HCT116 (cell line): ENCODE results near the gene CFAP161. TPM values are rescaled to one million over a fixed set of nuclear protein-coding genes. Genes with fewer than 3 reads are reported as not detected.

ENCODE experiments used
- ATAC-seq: fragments of 200-7000 bp; cut with Tn5 transposase; 2 replicates; pipeline ENCODE4 v1.9.1; 2020; ENCODE audit warnings: mild to moderate bottlenecking, moderate library complexity
- BruUV-seq: library from RNA; stranded (reverse); fragments of 400-500 nt; replicated peaks from 2 replicates; lab custom pipeline; 2021; lab: Mats Ljungman, UMichigan
- CTCF ChIA-PET: fragments of 300-600 bp; sonication (Branson Sonifier 250); formaldehyde crosslinking; loops from one replicate; lab custom pipeline; 2021; ENCODE audit warnings: antibody characterized with exemption; lab: Charles Lee
- POLR2A ChIA-PET: fragments of 300-600, 350-600 bp; sonication (Branson Sonifier 250); formaldehyde crosslinking; loops from one replicate; lab custom pipeline; 2021; ENCODE audit warnings: antibody characterized with exemption; lab: Charles Lee
- RAD21 ChIA-PET, 2 experiments: fragments of 300-600 bp; sonication (Branson Sonifier 250); formaldehyde crosslinking; loops; one replicate each; lab custom pipeline; 2023; ENCODE audit warnings: low total read pairs in 2 of 2; ENCODE audit not compliant: uncharacterized antibody in 2 of 2, unreplicated experiment in 2 of 2, low non-redundant PET in 1 of 2; lab: Charles Lee
- DNase-seq: peaks from one replicate; pipeline ENCODE4 v3.0.0-alpha.2; 2010; ENCODE audit warnings: low read depth, low spot score
- H2AFZ ChIP-seq: fragments of 200-600 bp; shearing (Covaris generic), sonication (generic); 2 replicates; pipeline ENCODE4 v1.6.1; 2017; ENCODE audit warnings: low read depth, mixed run types, mixed read lengths, antibody characterized with exemption, low read length; ENCODE audit not compliant: poor library complexity, severe bottlenecking
- H3K27ac ChIP-seq: 2 replicates; pipeline ENCODE4 v1.5.1; 2012; ENCODE audit warnings: low read depth, low read length
- H3K27me3 ChIP-seq: fragments of 200-600 bp; sonication (generic); 2 replicates; pipeline ENCODE4 v1.6.1; 2016; ENCODE audit warnings: mixed run types, low read length, mixed read lengths; ENCODE audit not compliant: insufficient read depth
- H3K36me3 ChIP-seq, 2 experiments: fragments of 200-500 bp in 1 of 2; fragments of 200-600 bp in 1 of 2; sonication (Bioruptor generic) in 1 of 2; sonication (generic) in 1 of 2; 2 replicates each; pipeline versions ENCODE4 v1.5.1 to v1.6.1; 2014 to 2016; ENCODE audit warnings: low read length in 2 of 2, inconsistent platforms in 1 of 2, mixed read lengths in 1 of 2, mixed run types in 1 of 2; ENCODE audit not compliant: insufficient read depth in 2 of 2, control insufficient read depth in 1 of 2
- H3K4me1 ChIP-seq, 2 experiments: fragments of 200-600 bp in 1 of 2; sonication (generic) in 1 of 2; 2 replicates each; pipeline versions ENCODE4 v1.5.1 to v1.6.1; 2012 to 2017; ENCODE audit warnings: low read length in 2 of 2, inconsistent platforms in 1 of 2, mild to moderate bottlenecking in 1 of 2, mixed read lengths in 1 of 2, mixed run types in 1 of 2, moderate library complexity in 1 of 2; ENCODE audit not compliant: insufficient read depth in 2 of 2, control insufficient read depth in 1 of 2
- H3K4me2 ChIP-seq: fragments of 200-600 bp; sonication (generic); 2 replicates; pipeline ENCODE4 v1.6.1; 2017; ENCODE audit warnings: mixed run types, low read length, mixed read lengths
- H3K4me3 ChIP-seq, 2 experiments: fragments of 200-600 bp in 1 of 2; sonication (generic) in 1 of 2; replicated peaks in 1 of 2; 2 replicates each; pipeline ENCODE4 v1.5.1; 2011 to 2016; ENCODE audit warnings: low read length in 2 of 2, control low read depth in 1 of 2, low read depth in 1 of 2, mild to moderate bottlenecking in 1 of 2, mixed read lengths in 1 of 2, mixed run types in 1 of 2
- H3K79me2 ChIP-seq: fragments of 200-600 bp; sonication (generic); 2 replicates; pipeline ENCODE4 v1.6.1; 2017; ENCODE audit warnings: mild to moderate bottlenecking, mixed run types, low read length, moderate library complexity, mixed read lengths; ENCODE audit not compliant: insufficient read depth
- H3K9ac ChIP-seq: fragments of 200-600 bp; sonication (generic); 2 replicates; pipeline ENCODE4 v1.6.1; 2016; ENCODE audit warnings: low read length, mixed read lengths
- H3K9me2 ChIP-seq: fragments of 200-600 bp; sonication (generic), shearing (Covaris generic); 2 replicates; pipeline ENCODE4 v1.6.1; 2017; ENCODE audit warnings: mixed run types, mild to moderate bottlenecking, moderate library complexity; ENCODE audit not compliant: insufficient read depth
- H3K9me3 ChIP-seq, 2 experiments: fragments of 200-500 bp in 1 of 2; fragments of 200-600 bp in 1 of 2; sonication (Bioruptor generic) in 1 of 2; sonication (generic) in 1 of 2; 2 replicates each; pipeline ENCODE4 v1.6.1; 2014 to 2017; ENCODE audit warnings: low read length in 2 of 2, mixed read lengths in 2 of 2, inconsistent platforms in 1 of 2, low read depth in 1 of 2, mild to moderate bottlenecking in 1 of 2, mixed run types in 1 of 2, moderate library complexity in 1 of 2; ENCODE audit not compliant: control insufficient read depth in 1 of 2, insufficient read depth in 1 of 2
- H4K20me1 ChIP-seq: fragments of 200-600 bp; sonication (generic), shearing (Covaris generic); 2 replicates; pipeline ENCODE4 v1.6.1; 2017; ENCODE audit warnings: mixed run types, mild to moderate bottlenecking, moderate library complexity; ENCODE audit not compliant: insufficient read depth
- CBX3 ChIP-seq: IDR thresholded peaks from 2 replicates; pipeline ENCODE4 v1.6.1; 2012; ENCODE audit warnings: low read depth
- CEBPB ChIP-seq: IDR thresholded peaks from 2 replicates; pipeline ENCODE4 v1.6.1; 2012; ENCODE audit warnings: low read depth
- EGR1 ChIP-seq: IDR thresholded peaks from 2 replicates; pipeline ENCODE4 v1.6.1; 2012; ENCODE audit warnings: low read depth
- ELF1 ChIP-seq: IDR thresholded peaks from 2 replicates; pipeline ENCODE4 v1.6.1; 2012; ENCODE audit warnings: low read depth, borderline replicate concordance
- EZH2 ChIP-seq: fragments of 200-600 bp; sonication (generic); IDR thresholded peaks from 2 replicates; pipeline ENCODE4 v1.6.1; 2017; ENCODE audit warnings: antibody characterized with exemption, mixed run types
- EZH2phosphoT487 ChIP-seq: fragments of 200-600 bp; IDR thresholded peaks from 2 replicates; pipeline ENCODE4 v1.6.1; 2018; ENCODE audit warnings: antibody characterized with exemption, borderline replicate concordance
- FOSL1 ChIP-seq: IDR thresholded peaks from 2 replicates; pipeline ENCODE4 v1.6.1; 2012; ENCODE audit warnings: low read depth
- JUND ChIP-seq: IDR thresholded peaks from 2 replicates; pipeline ENCODE4 v1.6.1; 2012
- POLR2AphosphoS5 ChIP-seq: IDR thresholded peaks from 2 replicates; pipeline ENCODE4 v1.6.1; 2011; ENCODE audit warnings: mild to moderate bottlenecking, low read depth, low read length, moderate library complexity
- RAD21 ChIP-seq: IDR thresholded peaks from 2 replicates; pipeline ENCODE4 v1.6.1; 2012; ENCODE audit warnings: low read depth, mild to moderate bottlenecking
- SP1 ChIP-seq: IDR thresholded peaks from 2 replicates; pipeline ENCODE4 v1.6.1; 2012; ENCODE audit warnings: low read depth
- SRF ChIP-seq: IDR thresholded peaks from 2 replicates; pipeline ENCODE4 v1.6.1; 2012; ENCODE audit warnings: low read depth
- TCF7L2 ChIP-seq: IDR thresholded peaks from 2 replicates; pipeline ENCODE4 v1.7.0; 2011; ENCODE audit warnings: borderline replicate concordance, inconsistent platforms; ENCODE audit not compliant: insufficient read depth, insufficient read length; ENCODE audit errors: extremely low read depth
- ZFX ChIP-seq: fragments of 450-650 bp; IDR thresholded peaks from 2 replicates; pipeline ENCODE4 v1.6.1; 2017
- intact Hi-C: fragments of 100-400 bp; cut with micrococcal nuclease; formaldehyde crosslinking; loops from 2 replicates; pipeline ENCODE4 v1.10.0; 2022
- total RNA-seq: library from RNA; stranded (reverse); gene quantifications from one replicate; pipeline ENCODE4 v1.2.1, GENCODE V29; 2021; ENCODE audit not compliant: unreplicated experiment
- TF ChIP-seq, protein P1 (sequence below): IDR thresholded peaks from 2 replicates; pipeline ENCODE4 v1.6.1; 2012
- TF ChIP-seq, protein P2 (sequence below): IDR thresholded peaks from 2 replicates; pipeline ENCODE4 v1.6.1; 2012; ENCODE audit warnings: low read depth
- TF ChIP-seq, protein P3 (sequence below): IDR thresholded peaks from 2 replicates; pipeline ENCODE4 v1.6.1; 2012

Gene CFAP161
- total RNA-seq, 1 experiment from 2014 or later, result 0.15 TPM

DNA sequence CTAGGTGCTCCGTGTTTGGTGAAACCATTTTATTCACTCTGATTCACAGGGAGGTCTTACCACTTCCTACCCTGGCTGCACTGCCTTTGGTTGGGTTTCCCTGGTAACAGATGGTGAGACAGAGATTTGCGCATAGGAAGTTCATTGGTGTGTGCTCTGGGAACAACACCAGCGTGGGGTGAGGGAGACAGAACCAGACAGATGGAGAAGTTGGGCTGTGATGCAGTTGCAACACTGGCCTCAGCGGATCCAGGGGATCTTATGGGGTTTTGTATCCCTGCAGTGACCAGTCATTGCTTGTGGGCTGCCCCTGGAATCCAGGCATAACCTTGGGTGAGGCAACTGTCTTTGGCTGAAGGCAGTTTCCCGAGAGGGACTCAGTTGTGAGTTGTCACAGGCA, 50.1 kb downstream of the CFAP161 start:
- H3K27me3 ChIP-seq, result peaks cover 41% of the 10 kb centered on the region
- intact Hi-C loops, result no loop called here
- ChIA-PET CTCF (interaction anchor here (1.6 kb wide), 1 partner anchor 82 kb away, joined by 4 read pairs; no protein-coding TSS in a partner anchor), POLR2A (no interaction called here), RAD21 (no interaction called here)
- no peak overlapping the region for H2AFZ ChIP-seq
- no peaks in the 10 kb centered on the region for H3K9me2 ChIP-seq
- no peaks in the 10 kb centered on the region for H3K9me3 ChIP-seq
- no peak overlapping the region for H3K27ac ChIP-seq
- DNase-seq (no peak), ATAC-seq (no peak)
- no peaks in the 10 kb centered on the region for H3K4me1 ChIP-seq
- no peak overlapping the region for H3K9ac ChIP-seq
- no peak overlapping the region for H3K4me2 ChIP-seq
- H3K36me3 ChIP-seq, result no peaks in the 10 kb centered on the region
- H4K20me1 ChIP-seq, result no peaks in the 10 kb centered on the region
- no TSS peak for BruUV-seq
- TF ChIP-seq CBX3 (no peak), EZH2phosphoT487 (no peak), ZFX (no peak), ELF1 (no peak), SP1 (no peak), RAD21 (no peak), EGR1 (no peak), EZH2 (no peak), JUND (no peak), POLR2AphosphoS5 (no peak), FOSL1 (no peak), CEBPB (no peak), SRF (no peak), TCF7L2 (no peak)
- TF ChIP-seq, protein P1, sequence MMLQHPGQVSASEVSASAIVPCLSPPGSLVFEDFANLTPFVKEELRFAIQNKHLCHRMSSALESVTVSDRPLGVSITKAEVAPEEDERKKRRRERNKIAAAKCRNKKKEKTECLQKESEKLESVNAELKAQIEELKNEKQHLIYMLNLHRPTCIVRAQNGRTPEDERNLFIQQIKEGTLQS, result no peak
- TF ChIP-seq, protein P2, sequence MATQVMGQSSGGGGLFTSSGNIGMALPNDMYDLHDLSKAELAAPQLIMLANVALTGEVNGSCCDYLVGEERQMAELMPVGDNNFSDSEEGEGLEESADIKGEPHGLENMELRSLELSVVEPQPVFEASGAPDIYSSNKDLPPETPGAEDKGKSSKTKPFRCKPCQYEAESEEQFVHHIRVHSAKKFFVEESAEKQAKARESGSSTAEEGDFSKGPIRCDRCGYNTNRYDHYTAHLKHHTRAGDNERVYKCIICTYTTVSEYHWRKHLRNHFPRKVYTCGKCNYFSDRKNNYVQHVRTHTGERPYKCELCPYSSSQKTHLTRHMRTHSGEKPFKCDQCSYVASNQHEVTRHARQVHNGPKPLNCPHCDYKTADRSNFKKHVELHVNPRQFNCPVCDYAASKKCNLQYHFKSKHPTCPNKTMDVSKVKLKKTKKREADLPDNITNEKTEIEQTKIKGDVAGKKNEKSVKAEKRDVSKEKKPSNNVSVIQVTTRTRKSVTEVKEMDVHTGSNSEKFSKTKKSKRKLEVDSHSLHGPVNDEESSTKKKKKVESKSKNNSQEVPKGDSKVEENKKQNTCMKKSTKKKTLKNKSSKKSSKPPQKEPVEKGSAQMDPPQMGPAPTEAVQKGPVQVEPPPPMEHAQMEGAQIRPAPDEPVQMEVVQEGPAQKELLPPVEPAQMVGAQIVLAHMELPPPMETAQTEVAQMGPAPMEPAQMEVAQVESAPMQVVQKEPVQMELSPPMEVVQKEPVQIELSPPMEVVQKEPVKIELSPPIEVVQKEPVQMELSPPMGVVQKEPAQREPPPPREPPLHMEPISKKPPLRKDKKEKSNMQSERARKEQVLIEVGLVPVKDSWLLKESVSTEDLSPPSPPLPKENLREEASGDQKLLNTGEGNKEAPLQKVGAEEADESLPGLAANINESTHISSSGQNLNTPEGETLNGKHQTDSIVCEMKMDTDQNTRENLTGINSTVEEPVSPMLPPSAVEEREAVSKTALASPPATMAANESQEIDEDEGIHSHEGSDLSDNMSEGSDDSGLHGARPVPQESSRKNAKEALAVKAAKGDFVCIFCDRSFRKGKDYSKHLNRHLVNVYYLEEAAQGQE, result no peak
- TF ChIP-seq, protein P3, sequence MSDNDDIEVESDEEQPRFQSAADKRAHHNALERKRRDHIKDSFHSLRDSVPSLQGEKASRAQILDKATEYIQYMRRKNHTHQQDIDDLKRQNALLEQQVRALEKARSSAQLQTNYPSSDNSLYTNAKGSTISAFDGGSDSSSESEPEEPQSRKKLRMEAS, result no peak
- no peaks in the 10 kb centered on the region for H3K79me2 ChIP-seq
- no peak overlapping the region for H3K4me3 ChIP-seq
